ENCODE data around the gene DAD1.
A peak's percentile ranks its signal among the peaks of the same experiment; 100 is the strongest.
"Not testable (repeated sequence)": the region's sequence is repeated elsewhere in the genome, so short reads cannot be mapped to it uniquely, and the experiment has no call there.

The DAD1 gene

GRCh38 chr14:22566266-22566665, 22.8 kb downstream of the DAD1 start:
- DNase-seq, result not testable (repeated sequence)

DNA sequence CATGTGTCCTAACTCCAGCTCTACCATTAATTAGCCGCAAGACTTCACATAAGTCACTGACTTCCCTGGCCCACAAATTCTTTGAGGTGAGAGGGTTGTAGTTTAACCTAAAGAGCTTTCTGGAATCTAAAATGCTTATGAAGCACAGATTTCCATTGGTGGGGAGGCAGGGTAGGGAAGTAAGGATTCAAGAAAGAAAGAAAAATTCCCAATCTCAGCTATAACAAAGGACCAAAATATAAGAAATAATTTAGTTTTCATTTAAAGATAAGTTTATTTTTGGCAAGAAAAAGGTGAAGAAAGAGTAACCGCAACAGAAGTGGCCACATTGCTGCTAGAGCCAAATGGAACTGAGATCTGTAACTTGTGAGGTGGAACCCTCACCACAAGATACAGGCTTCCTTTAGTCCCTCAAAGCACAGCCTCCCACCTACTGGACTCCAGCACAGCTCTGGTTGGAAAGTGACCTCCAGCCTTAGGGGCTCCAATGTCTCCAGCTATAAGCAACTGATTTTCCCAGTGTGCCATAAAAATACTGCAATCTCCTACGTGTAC, 23.6 kb downstream of the DAD1 start:
- no peak for DNase-seq

- no peak for DNase-seq
Observed at GRCh38 chr14:22564463-22564862, 24.6 kb downstream of the DAD1 start.

DNA sequence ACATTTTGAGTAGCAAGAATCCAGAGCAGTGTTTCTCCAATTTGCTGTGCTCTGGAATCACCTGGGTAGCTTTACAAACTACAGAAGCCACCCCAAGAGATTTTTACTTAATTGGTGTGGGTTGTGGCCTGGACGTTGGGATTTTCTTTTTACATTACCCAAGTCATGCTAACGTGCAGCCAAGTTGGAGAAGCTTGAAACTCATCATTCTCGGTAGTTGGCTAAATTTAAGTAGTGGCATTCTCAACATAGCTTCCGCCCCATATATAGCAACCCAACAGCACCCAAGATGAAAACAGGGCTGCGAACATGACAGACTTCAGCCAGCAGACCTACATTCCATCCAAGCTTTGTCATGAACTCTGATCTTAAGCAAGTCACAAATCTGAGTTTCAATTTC, 25.0 kb downstream of the DAD1 start:
- no peak for DNase-seq

DNA sequence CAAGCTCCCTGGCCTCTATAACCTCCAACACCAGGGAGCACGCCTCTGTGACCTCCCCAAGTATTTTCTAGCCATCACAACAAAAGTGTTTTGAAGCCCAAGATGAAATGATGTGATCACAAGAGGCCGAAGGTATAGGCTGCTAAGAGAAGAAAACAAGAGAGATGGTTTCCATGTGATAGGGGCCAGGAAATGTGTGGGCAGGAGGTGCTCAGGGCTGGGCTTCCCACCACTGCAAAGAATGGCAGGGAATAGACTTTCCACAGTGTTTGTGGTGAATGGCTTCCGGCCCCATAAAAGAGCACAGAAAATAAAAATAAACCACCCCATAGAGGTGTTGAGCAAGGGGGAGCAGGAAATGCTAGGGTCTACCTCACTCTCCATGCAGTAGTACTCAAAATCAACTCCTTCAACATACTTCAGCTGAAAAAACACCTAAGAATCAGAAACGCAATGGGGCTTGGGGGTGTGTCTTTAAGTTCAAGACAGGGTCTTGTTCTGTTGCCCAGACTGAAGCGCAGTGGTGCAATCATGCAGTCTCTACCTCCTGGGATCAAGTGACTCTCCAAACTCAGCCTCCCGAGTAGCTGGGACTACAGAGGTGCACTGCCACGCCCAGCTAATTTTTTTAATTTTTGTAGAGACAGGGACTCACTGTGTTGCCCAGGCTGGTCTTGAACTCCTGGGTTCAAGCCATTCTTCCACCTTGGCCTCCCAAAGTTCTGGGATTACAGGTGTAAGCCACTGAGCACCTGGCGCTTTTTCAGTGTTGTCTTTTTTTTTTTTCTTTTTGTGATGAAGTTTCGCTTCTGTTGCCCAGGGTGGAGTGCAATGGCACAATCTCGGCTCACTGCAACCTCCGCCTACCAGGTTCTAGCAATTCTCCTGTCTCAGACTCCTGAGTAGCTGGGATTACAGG, 27.1 kb downstream of the DAD1 start:
- DNase-seq, result no peak

DNA sequence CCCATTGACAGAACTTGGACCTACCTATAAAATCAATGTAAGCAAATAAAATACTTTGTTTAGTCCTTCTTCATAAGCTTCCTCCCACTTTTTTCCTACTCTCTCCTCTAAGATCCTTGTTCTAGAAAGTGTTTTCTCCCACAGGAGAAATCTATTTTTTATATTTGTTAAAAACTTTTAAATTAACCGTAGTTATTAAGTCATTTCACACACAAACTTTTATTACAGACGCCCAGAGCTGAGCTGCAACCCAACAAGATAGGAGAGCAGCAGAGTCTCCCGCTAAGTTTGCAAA, 27.7 kb downstream of the DAD1 start:
- DNase-seq, result no peak

- peak; percentile 65 for DNase-seq
Observed at GRCh38 chr14:22560662-22561365, 28.2 kb downstream of the DAD1 start.

GRCh38 chr14:22559041-22559440, 30.0 kb downstream of the DAD1 start:
- DNase-seq, result no peak

GRCh38 chr14:22558221-22558913, 30.7 kb downstream of the DAD1 start:
- DNase-seq, result no peak

DNA sequence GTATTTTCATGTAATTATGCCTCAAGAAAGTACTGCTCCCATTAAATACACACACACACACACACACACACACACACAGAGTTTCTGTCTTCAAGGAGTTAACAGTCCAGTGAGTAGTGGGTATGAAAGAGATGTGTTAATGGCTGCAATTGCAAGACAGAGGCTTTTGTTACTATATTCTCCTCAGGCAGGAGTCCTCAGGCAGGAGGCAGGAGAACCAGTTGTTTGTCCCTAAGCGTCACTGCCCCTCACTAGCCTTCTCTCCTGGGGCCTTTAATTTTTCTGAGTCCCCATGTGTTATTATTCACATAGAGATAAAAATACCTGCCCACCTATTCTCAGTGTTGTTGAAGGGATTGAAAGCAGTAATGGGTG, 31.2 kb downstream of the DAD1 start:
- DNase-seq, result no peak

GRCh38 chr14:22556990-22557623, 31.9 kb downstream of the DAD1 start:
- DNase-seq, result peak; percentile 90

- DNase-seq, result no peak
Observed at GRCh38 chr14:22556021-22556989, 32.7 kb downstream of the DAD1 start.

GRCh38 chr14:22555384-22556011, 33.5 kb downstream of the DAD1 start:
- no peak for DNase-seq

GRCh38 chr14:22554498-22555383, 34.3 kb downstream of the DAD1 start:
- DNase-seq, result no peak

- not testable (repeated sequence) for DNase-seq
Observed at GRCh38 chr14:22553861-22554497, 35.0 kb downstream of the DAD1 start.

DNA sequence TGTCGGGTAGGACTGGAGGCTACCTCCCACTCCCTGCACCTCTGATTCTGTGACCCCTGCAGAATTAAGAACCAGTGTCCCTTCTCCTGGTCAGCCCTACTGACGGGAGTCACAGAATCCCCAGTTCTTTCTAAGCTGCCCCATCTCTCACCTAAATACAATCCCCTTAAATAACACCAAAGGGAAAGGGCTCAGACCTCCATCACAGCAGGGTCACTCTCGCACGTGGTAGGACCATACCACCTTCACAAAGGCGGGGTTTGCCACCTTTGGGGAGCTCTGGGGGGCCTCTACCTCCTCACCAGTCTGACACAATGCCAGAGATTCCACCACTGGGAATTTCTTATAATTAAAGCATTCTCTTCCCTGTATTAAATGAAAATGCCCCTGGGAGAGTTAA, 35.6 kb downstream of the DAD1 start:
- no peak for DNase-seq

DNA sequence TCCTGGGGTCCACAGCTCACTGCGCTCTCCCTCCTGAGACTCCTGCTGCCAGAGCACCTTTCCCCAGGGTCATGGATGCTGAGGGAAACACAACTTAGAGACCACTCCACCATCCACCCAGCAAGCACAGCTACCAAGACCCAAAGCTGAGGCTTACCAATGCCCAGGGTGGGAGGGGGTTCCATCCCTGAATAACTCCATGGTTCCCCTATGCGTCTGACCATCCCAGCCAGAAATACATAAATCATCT, 36.3 kb downstream of the DAD1 start:
- DNase-seq, result no peak

GRCh38 chr14:22552001-22552826, 36.8 kb downstream of the DAD1 start:
- DNase-seq, result no peak

GRCh38 chr14:22551605-22551997, 37.4 kb downstream of the DAD1 start:
- DNase-seq, result no peak
